Inferior parietal cortex (tissue), 1 donor: ENCODE results near the gene KRTAP5-5.
"Not testable (repeated sequence)": the region's sequence is repeated elsewhere in the genome, so short reads cannot be mapped to it uniquely, and the experiment has no call there.

Experiments used
- DNase-seq: peaks from one replicate; pipeline ENCODE4 v3.0.0-alpha.2; 2016; ENCODE audit errors: extremely low spot score

KRTAP5-5 gene

GRCh38 chr11:1629326-1630185, at the start of gene KRTAP5-5:
Gene KRTAP5-5, plus strand, starts transcription at chr11:1629775. Its CDS starts 66 bp downstream, at chr11:1629841.
- DNase-seq: no peak

GRCh38 chr11:1581976-1582375, 47.6 kb upstream of the KRTAP5-5 start:
- DNase-seq: no peak

- DNase-seq: not testable (repeated sequence)
These were observed 46.7 kb upstream of the KRTAP5-5 start for GRCh38 chr11:1582909-1583308.

- DNase-seq: not testable (repeated sequence)
These were observed 44.8 kb upstream of the KRTAP5-5 start, which contains the start of gene KRTAP5-1 for GRCh38 chr11:1584661-1585370. Gene KRTAP5-1, minus strand, starts transcription at chr11:1585283. Its CDS starts 34 bp downstream, at chr11:1585249.

GRCh38 chr11:1586699-1587098, 42.9 kb upstream of the KRTAP5-5 start:
- no peak for DNase-seq

- DNase-seq: not testable (repeated sequence)
These were observed 40.2 kb upstream of the KRTAP5-5 start for GRCh38 chr11:1589191-1589963.

GRCh38 chr11:1589996-1590395, 39.6 kb upstream of the KRTAP5-5 start:
- DNase-seq: no peak

- no peak for DNase-seq
These were observed 36.9 kb upstream of the KRTAP5-5 start for GRCh38 chr11:1592628-1593027.

GRCh38 chr11:1595994-1596575, 33.5 kb upstream of the KRTAP5-5 start:
- DNase-seq: not testable (repeated sequence)

- DNase-seq: not testable (repeated sequence)
These were observed 32.9 kb upstream of the KRTAP5-5 start for GRCh38 chr11:1596576-1597121.

- DNase-seq: no peak
These were observed 32.1 kb upstream of the KRTAP5-5 start for GRCh38 chr11:1597331-1597993.

- DNase-seq: no peak
These were observed 31.6 kb upstream of the KRTAP5-5 start, which contains the start of gene KRTAP5-2 for GRCh38 chr11:1597994-1598380. Gene KRTAP5-2, minus strand, starts transcription at chr11:1598294. Its CDS starts 44 bp downstream, at chr11:1598250.

- DNase-seq: not testable (repeated sequence)
These were observed 31.2 kb upstream of the KRTAP5-5 start for GRCh38 chr11:1598406-1598805.

GRCh38 chr11:1598816-1599215, 30.8 kb upstream of the KRTAP5-5 start:
- no peak for DNase-seq

GRCh38 chr11:1600626-1601025, 28.9 kb upstream of the KRTAP5-5 start:
- DNase-seq: no peak

- DNase-seq: not testable (repeated sequence)
These were observed 27.9 kb upstream of the KRTAP5-5 start for GRCh38 chr11:1601663-1602062.

- DNase-seq: no peak
These were observed 25.9 kb upstream of the KRTAP5-5 start for GRCh38 chr11:1603629-1604028.

GRCh38 chr11:1604181-1604580, 25.4 kb upstream of the KRTAP5-5 start:
- DNase-seq: no peak

- no peak for DNase-seq
These were observed 24.9 kb upstream of the KRTAP5-5 start for GRCh38 chr11:1604711-1605110.

GRCh38 chr11:1605923-1606322, 23.7 kb upstream of the KRTAP5-5 start:
- not testable (repeated sequence) for DNase-seq
